ENCODE measurements around the gene ESPN. TPM values are rescaled to one million over a fixed set of nuclear protein-coding genes. Genes with fewer than 3 reads are reported as not detected.

Gene ESPN
- polyA plus RNA-seq, 1 of the 3 experiments (the other 2 are of a cell fraction) = 0.33 TPM

DNA sequence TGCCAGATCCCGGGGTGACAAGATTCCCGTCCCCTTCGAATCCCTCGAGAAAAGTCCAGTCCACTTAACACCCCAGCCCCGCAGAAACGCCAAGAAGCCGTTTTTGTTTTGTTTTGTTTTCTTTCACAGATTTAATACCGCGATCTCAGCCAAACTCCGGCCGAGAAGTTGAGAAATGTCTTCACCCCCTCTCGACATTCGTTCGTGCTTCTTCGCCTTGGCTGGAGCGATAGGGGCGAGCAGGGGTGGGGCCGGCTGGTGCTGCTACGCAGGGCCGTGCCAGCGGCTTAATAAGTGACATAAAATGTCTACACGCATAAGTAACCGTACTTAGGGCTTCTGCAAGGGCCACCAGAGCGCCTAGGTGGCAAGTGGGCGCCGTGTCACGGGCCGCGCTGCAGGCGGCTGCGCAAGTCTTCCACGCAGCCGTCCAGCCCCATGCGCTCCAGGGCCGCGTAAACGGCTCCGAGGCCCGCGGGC lies 36.5 kb downstream of the ESPN start (continued):
- TF ChIP-seq, protein P1, sequence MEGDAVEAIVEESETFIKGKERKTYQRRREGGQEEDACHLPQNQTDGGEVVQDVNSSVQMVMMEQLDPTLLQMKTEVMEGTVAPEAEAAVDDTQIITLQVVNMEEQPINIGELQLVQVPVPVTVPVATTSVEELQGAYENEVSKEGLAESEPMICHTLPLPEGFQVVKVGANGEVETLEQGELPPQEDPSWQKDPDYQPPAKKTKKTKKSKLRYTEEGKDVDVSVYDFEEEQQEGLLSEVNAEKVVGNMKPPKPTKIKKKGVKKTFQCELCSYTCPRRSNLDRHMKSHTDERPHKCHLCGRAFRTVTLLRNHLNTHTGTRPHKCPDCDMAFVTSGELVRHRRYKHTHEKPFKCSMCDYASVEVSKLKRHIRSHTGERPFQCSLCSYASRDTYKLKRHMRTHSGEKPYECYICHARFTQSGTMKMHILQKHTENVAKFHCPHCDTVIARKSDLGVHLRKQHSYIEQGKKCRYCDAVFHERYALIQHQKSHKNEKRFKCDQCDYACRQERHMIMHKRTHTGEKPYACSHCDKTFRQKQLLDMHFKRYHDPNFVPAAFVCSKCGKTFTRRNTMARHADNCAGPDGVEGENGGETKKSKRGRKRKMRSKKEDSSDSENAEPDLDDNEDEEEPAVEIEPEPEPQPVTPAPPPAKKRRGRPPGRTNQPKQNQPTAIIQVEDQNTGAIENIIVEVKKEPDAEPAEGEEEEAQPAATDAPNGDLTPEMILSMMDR (IDR thresholded peaks at IDR 0.05) = no peak
- TF ChIP-seq POLR2AphosphoS5 (IDR thresholded peaks at IDR 0.05; ENCODE audit: low read depth, low read length) (no peak), SMC3 (IDR thresholded peaks at IDR 0.05; ENCODE audit: low read depth, low read length) (no peak), RAD21 (IDR thresholded peaks at IDR 0.05; ENCODE audit: low read length) (no peak), EP300 (IDR thresholded peaks at IDR 0.05; ENCODE audit: borderline replicate concordance in 1 of 2, low read depth in 1 of 2, low read length in 1 of 2) (no peak)

DNA sequence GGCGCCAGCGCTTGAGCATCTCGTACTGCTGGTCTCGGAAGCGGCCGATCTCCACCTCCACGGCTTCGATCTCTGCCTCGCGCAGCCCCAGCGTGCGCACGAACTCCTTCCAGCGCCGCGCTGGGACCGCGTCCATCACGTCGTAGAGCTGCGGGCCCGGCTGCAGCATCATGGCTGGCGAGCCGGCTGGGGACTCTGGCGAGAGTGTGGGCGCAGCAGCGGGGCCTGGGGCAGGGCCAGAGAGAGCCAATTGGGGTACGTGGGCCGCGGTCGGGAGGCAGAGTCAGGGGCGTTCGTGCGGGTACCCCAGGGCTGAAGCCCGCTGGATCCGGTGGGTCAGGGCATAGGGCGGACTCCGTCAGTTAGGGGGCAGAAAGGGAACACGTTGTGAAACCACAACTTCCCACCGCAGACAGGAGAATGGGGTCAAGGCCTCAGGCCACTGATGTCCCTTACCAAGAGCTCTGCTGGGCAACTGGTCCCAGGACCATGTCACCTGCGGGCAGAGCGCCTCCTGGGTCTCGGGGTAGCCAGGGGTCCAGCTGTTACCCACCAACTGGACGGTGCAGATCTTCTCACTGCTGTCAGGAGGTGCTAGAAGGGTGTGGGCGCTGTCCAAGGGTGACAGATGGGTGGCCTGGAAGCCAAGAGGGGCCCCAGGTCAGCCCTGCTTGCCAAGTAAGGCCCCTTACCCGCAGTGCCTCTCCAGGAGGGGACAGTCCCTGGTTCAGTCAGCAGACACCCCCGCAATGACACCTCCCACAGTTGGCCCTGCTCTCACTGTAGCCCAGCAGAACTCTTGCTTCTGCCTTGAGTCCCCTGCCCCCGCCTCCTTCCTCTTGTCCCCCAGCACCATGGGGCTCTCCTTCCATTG lies 37.2 kb downstream of the ESPN start:
- Histone ChIP-seq H3F3A (replicated peaks; ENCODE audit: insufficient read depth) (no peaks in the 10 kb centered on the region), H2AFZ (ENCODE audit: low read depth) (no peak overlapping the region), H3K4me3 (ENCODE audit: low read depth in 2 of 2, low read length in 1 of 2) (no peak overlapping the region), H3K4me2 (no peak overlapping the region), H3K9ac (no peak overlapping the region), H3K79me2 (ENCODE audit: insufficient read depth) (no peaks in the 10 kb centered on the region), H3K36me3 (replicated peaks in 1 of 2; ENCODE audit: control insufficient read depth in 1 of 2, insufficient read depth in 2 of 2, low read length in 1 of 2) (peaks cover 0 to 15% of the 10 kb centered on the region in 2 experiments), H3K27ac (ENCODE audit: low read depth in 2 of 2, low read length in 1 of 2) (no peak overlapping the region), H3K4me1 (ENCODE audit: control insufficient read depth in 1 of 2, insufficient read depth in 2 of 2, low read depth in 1 of 2, low read length in 1 of 2) (no peaks in the 10 kb centered on the region), H3K27me3 (ENCODE audit: insufficient read depth) (no peaks in the 10 kb centered on the region), H3K9me2 (no peaks in the 10 kb centered on the region), H4K20me1 (ENCODE audit: insufficient read depth) (no peaks in the 10 kb centered on the region), H3K9me3 (no peaks in the 10 kb centered on the region)
- POLR2A ChIA-PET = no interaction called here
- 97% methylated on average over 34 of the region's 48 CpGs for WGBS (ENCODE audit: low lambda C conversion rate)
- CTCF ChIA-PET = interaction anchor here (0.8 to 2.0 kb wide), 6 partner anchors 14 to 215 kb away, joined by 3 to 7 read pairs (median 4); partner anchors contain the start of gene NOL9
- no peak for TF ChIP-seq TCF12 (IDR thresholded peaks at IDR 0.05)
- TF ChIP-seq, protein P2, sequence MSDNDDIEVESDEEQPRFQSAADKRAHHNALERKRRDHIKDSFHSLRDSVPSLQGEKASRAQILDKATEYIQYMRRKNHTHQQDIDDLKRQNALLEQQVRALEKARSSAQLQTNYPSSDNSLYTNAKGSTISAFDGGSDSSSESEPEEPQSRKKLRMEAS (IDR thresholded peaks at IDR 0.05; ENCODE audit: low read depth) = no peak
- TF ChIP-seq RFX5 (IDR thresholded peaks at IDR 0.05; ENCODE audit: low read length) = no peak
- TF ChIP-seq FOSL2 (IDR thresholded peaks at IDR 0.05; ENCODE audit: borderline replicate concordance, low read depth) = no peak
- no peak for TF ChIP-seq NRF1 (IDR thresholded peaks at IDR 0.05; ENCODE audit: low read depth, low read length)
- TF ChIP-seq RXRA (IDR thresholded peaks at IDR 0.05; ENCODE audit: borderline replicate concordance, low read depth) = no peak
- TF ChIP-seq FOXM1 (IDR thresholded peaks at IDR 0.05; ENCODE audit: low read depth) = no peak
- TF ChIP-seq FOXJ3 (CRISPR knock-in tag; IDR thresholded peaks at IDR 0.05) = no peak
- TF ChIP-seq, protein P3, sequence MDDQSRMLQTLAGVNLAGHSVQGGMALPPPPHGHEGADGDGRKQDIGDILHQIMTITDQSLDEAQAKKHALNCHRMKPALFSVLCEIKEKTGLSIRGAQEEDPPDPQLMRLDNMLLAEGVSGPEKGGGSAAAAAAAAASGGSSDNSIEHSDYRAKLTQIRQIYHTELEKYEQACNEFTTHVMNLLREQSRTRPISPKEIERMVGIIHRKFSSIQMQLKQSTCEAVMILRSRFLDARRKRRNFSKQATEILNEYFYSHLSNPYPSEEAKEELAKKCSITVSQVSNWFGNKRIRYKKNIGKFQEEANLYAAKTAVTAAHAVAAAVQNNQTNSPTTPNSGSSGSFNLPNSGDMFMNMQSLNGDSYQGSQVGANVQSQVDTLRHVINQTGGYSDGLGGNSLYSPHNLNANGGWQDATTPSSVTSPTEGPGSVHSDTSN (IDR thresholded peaks at IDR 0.05) = no peak
- DNase-seq = no peak

Measured in SK-N-SH (cell line).